Activated naive CD8-positive, alpha-beta T cell treated with anti-CD3 and anti-CD28 coated beads, Interleukin-2, amount 10 ng/mL, durations not matched to agents 7 days and 5 days (primary cell): ENCODE measurements around the gene FHL3. TPM values are rescaled to one million over a fixed set of nuclear protein-coding genes. Genes with fewer than 3 reads are reported as not detected.

Experiments
- ATAC-seq: fragments of 150-1000 bp; cut with Tn5 transposase; one replicate; pipeline ENCODE4 v1.10.0; 2021; ENCODE audit warnings: low read depth, moderate library complexity
- POLR2A ChIA-PET: fragments of 350-600 bp; sonication (Branson Sonifier 250); formaldehyde crosslinking; loops from one replicate; lab custom pipeline; 2021; ENCODE audit warnings: antibody characterized with exemption; lab: Charles Lee
- DNase-seq: peaks from one replicate; pipeline ENCODE4 v3.0.0; 2021
- H3K27ac Mint-ChIP-seq: one replicate; pipeline ENCODE4 v1.8.0; 2022; ENCODE audit warnings: mild to moderate bottlenecking, mixed read lengths
- H3K27me3 Mint-ChIP-seq: one replicate; pipeline ENCODE4 v1.8.0; 2022; ENCODE audit warnings: mild to moderate bottlenecking, moderate library complexity, mixed read lengths
- H3K36me3 Mint-ChIP-seq: one replicate; pipeline ENCODE4 v1.8.0; 2021; ENCODE audit warnings: mild to moderate bottlenecking, mixed read lengths
- H3K4me1 Mint-ChIP-seq: one replicate; pipeline ENCODE4 v1.8.0; 2021; ENCODE audit warnings: mixed read lengths
- H3K4me3 Mint-ChIP-seq: one replicate; pipeline ENCODE4 v1.8.0; 2022; ENCODE audit warnings: mild to moderate bottlenecking, moderate library complexity, mixed read lengths
- H3K9me3 Mint-ChIP-seq: one replicate; pipeline ENCODE4 v1.8.0; 2021; ENCODE audit warnings: mixed read lengths
- total RNA-seq, 2 experiments: library from RNA; stranded (reverse); gene quantifications; one replicate each; pipeline ENCODE4 v1.2.3, GENCODE V29; 2021

The FHL3 gene
- total RNA-seq, 2 experiments from 2014 or later: 14.6 to 14.7 TPM

DNA sequence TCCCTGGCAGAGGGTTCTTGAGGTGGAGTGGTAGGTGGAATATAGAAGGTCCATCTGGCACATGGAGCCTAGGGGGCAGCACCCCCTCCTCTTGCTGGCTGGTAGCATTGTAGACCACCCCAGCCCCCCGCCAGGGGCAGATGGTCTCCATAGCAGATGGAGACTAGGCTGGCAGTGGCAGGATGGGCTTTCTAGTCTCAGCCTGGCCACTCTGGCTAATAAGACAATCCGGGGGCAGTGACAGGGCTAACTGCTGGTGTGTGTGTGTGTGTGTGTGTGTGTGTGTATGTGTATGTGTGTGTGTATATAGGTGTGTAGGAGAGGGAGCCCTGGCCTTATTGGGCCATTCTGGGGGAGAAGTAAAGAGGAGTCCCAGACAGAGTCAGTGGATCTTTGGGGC, 23.4 kb upstream of the FHL3 start:
- no peak for ATAC-seq
- POLR2A ChIA-PET: no interaction called here
- Mint-ChIP-seq H3K27ac (peak overlapping the region; percentile 41), H3K27me3 (no peaks in the 10 kb centered on the region), H3K4me3 (no peak overlapping the region), H3K36me3 (no peaks in the 10 kb centered on the region), H3K4me1 (peaks cover 30% of the 10 kb centered on the region), H3K9me3 (no peaks in the 10 kb centered on the region)
- DNase-seq: no peak

DNA sequence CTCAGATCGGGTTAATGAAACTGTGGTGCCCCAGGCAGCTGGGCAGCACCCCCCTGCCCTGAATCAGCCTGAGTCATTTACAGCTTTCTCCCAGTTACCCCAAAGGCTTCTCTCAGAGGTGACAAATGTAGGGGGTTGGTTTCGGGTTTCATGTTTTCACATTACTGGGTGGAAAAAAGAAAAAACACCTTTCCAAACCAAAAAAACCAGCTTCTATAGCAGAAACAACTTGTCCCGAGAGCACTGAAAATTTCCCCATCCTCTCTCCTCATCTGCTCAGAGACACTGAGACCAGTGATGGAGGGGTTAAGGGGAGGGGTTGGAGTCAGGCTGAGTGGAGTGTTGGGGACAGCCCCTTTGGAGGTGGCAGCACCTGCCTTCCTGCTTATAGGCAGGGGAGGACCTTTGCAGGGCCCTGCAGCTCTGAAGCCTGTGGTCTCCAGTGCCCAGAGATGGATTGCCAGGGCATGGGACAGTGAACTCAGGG, 22.8 kb upstream of the FHL3 start:
- H3K4me1 Mint-ChIP-seq: peaks cover 30% of the 10 kb centered on the region
- ATAC-seq (peak; percentile 54), DNase-seq (no peak)
- no peaks in the 10 kb centered on the region for H3K9me3 Mint-ChIP-seq
- peak overlapping the region; percentile 41 for H3K27ac Mint-ChIP-seq
- no peak overlapping the region for H3K4me3 Mint-ChIP-seq
- POLR2A ChIA-PET: no interaction called here
- no peaks in the 10 kb centered on the region for H3K36me3 Mint-ChIP-seq
- no peaks in the 10 kb centered on the region for H3K27me3 Mint-ChIP-seq

DNA sequence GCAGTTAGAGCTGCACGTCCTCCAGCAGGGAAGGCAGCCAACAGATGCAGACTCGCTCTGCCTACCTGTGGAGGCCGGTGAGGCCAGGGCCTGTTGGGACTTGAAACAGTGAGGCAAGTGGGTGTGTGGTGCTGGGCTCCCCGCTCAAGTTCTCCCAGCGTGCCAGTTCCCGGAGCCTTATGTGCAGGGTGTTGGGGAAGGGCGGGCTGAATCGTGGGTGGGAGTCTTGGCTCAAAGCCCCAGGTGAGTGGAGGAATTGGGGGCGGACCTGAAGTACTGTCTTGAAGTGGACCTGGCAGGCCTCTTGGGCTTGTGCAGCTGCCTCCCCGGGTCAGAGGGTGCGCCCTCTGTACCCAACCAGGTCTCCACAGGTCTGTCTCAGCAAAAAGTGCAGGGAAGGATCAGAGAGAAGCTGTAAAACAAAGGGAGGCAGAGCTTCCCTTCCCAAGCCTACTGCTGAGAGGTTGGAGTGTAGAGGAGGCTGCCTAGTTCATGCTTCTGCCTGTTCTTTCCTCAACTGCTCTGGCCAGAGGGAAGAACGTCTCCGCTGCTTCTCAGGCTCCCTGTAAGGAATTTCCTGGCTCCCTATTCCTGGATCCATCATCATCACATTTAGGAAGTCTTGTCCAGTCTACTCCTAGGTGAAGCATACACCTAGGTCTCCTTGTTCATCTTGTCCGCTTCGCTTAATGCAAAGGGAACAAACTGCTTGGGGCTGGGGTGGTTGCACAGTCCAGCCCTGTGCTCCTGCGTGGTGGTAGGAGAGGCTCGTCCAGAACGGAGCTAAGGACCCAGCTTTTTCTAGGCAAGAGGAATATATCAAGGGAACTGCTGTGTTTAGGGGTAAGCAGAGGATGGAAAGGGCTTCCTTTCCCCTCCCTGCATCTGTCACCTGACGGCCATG, 22.1 kb upstream of the FHL3 start:
- ATAC-seq: no peak
- Mint-ChIP-seq H3K36me3 (peaks cover 5% of the 10 kb centered on the region), H3K4me1 (peaks cover 30% of the 10 kb centered on the region), H3K4me3 (no peak overlapping the region), H3K27me3 (no peaks in the 10 kb centered on the region), H3K9me3 (no peaks in the 10 kb centered on the region), H3K27ac (no peak overlapping the region)
- no peak for DNase-seq
- POLR2A ChIA-PET: no interaction called here

DNA sequence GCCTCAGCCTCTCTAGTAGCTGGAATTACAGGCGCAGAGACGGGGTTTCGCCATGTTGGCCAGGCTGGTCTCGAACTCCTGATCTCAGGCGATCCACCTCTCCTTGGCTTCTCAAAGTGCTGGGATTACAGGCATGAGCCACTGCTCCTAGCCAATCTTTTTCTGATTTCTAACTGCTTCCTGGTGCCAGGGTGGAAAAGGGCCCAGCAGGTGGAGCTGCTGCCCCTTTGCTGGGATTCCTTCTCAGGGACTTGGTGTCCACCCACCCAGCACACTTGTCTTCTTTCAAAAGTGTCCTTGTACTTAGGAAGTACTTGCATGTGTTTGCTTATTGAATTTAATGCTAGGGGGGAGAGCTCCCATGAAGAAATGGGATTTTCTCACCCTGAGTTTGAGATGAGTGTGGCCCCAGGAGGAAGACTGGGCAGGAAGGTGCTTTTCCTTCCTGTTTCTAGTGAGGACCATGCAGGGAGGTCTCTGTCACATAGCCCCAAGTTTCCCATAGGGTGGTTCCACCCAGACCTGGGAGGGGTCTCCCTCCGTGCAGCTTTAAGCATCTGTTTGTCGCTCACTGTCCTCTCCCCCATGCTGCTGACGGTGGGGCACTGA, 21.4 kb upstream of the FHL3 start:
- ATAC-seq (no peak), DNase-seq (no peak)
- no peak overlapping the region for H3K4me3 Mint-ChIP-seq
- no peaks in the 10 kb centered on the region for H3K27me3 Mint-ChIP-seq
- H3K27ac Mint-ChIP-seq: no peak overlapping the region
- peaks cover 30% of the 10 kb centered on the region for H3K4me1 Mint-ChIP-seq
- POLR2A ChIA-PET: interaction anchor here (0.7 kb wide), 1 partner anchor 336 kb away, joined by 3 read pairs; a partner anchor contains a TSS
- H3K9me3 Mint-ChIP-seq: no peaks in the 10 kb centered on the region
- H3K36me3 Mint-ChIP-seq: peaks cover 10% of the 10 kb centered on the region

DNA sequence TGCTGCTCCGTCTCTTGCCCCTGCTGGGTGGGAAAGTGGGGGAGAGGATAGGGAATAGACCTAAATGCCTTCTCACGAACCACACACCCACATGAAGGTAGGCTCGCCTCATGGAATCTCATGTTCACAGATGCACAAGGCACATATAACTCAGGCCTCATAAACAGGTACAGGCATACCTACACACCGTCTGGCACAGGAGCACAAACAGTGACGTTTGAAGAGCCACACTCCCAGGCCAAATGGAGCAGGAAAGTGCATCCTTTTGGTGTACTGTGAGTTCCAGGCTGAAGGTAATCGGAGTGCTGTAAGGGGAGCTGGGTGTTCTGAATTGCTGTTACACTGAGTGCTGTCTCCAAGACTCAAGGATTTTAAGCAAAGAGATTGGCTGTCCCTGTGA, 20.4 kb upstream of the FHL3 start:
- H3K36me3 Mint-ChIP-seq: peaks cover 10% of the 10 kb centered on the region
- no peak for DNase-seq

DNA sequence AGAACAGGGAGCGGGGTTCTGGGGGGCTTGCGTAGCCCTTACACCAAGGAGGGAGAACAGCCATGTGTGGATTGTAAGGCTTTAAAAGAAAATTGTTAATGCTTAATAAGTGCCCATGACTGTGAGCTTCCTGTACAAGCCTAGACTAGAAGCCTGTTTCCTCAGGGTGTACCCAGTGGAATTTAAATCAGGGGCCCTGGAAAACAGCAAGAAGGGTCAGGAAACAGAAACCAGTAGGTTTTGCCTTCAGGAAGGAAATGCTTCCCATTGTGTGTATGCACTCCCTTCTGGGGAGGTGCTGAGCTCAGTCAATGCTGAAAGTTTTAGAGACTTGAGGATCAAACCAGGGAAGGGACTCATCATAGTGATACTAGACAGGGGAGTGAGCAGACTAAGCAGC, 19.9 kb upstream of the FHL3 start:
- Mint-ChIP-seq H3K36me3 (peaks cover 10% of the 10 kb centered on the region), H3K9me3 (no peaks in the 10 kb centered on the region), H3K4me3 (no peak overlapping the region), H3K27me3 (no peaks in the 10 kb centered on the region), H3K4me1 (peaks cover 24% of the 10 kb centered on the region), H3K27ac (no peak overlapping the region)
- DNase-seq: no peak
- POLR2A ChIA-PET: interaction anchor here (0.6 to 1.3 kb wide), 2 partner anchors 14 to 15 kb away, joined by 3 to 7 read pairs; no protein-coding TSS in a partner anchor
- no peak for ATAC-seq

More for the DNA sequence above, 20.4 kb upstream of the FHL3 start:
- Mint-ChIP-seq H3K9me3 (no peaks in the 10 kb centered on the region), H3K4me1 (peaks cover 28% of the 10 kb centered on the region), H3K27me3 (no peaks in the 10 kb centered on the region), H3K4me3 (no peak overlapping the region), H3K27ac (no peak overlapping the region)
- no peak for ATAC-seq
- POLR2A ChIA-PET: interaction anchor here (1.3 kb wide), 1 partner anchor 16 kb away, joined by 3 read pairs; no protein-coding TSS in a partner anchor

DNA sequence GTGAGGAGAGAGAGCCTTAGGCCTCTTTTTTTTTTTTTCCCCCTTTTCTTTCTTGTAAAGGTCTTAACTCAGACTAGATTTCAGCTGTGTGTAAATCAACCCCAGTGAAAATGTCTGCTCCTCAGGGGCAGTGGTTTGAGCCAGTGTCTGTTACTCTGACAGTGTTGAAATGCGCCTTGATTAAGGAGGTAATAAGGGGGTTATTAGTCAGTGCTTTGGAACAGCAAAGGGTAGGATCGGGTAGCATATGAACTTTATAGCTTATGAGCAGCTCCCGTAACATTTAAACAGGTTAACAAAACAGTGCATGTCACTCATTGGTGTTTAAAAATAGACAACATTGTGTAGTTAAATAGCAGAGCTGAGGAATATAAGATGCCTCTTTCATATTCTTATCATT, 17.5 kb upstream of the FHL3 start:
- ATAC-seq (no peak), DNase-seq (no peak)
- no peak overlapping the region for H3K27ac Mint-ChIP-seq
- no peaks in the 10 kb centered on the region for H3K9me3 Mint-ChIP-seq
- POLR2A ChIA-PET: interaction anchor here (0.7 kb wide), 1 partner anchor 85 kb away, joined by 6 read pairs; no protein-coding TSS in a partner anchor
- H3K4me3 Mint-ChIP-seq: no peak overlapping the region
- H3K4me1 Mint-ChIP-seq: peaks cover 7% of the 10 kb centered on the region
- no peaks in the 10 kb centered on the region for H3K27me3 Mint-ChIP-seq
- H3K36me3 Mint-ChIP-seq: peaks cover 15% of the 10 kb centered on the region

DNA sequence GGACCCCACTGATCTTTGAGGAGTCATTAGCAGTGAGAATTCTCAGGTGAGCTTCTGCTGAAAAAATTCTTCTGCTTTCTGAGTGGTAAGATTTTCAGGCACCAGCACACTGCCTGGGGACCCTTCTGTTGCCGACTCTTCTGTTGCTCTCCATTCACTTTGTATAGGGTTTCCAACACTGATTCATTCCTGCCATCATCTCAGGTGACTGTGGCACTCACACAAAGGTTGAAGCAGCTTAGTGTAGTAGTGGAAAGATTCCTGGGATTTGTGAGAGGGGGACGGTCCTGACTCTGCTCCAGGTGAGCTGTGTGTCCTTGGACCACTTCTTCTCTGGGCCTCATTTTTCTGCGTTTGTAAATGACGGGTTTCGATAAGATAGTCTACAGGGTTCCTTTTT, 16.7 kb upstream of the FHL3 start:
- ATAC-seq (no peak), DNase-seq (no peak)
- POLR2A ChIA-PET: no interaction called here
- Mint-ChIP-seq H3K27ac (peak overlapping the region; percentile 60), H3K36me3 (peaks cover 16% of the 10 kb centered on the region), H3K4me1 (peaks cover 6% of the 10 kb centered on the region), H3K9me3 (no peaks in the 10 kb centered on the region), H3K4me3 (no peak overlapping the region), H3K27me3 (no peaks in the 10 kb centered on the region)

DNA sequence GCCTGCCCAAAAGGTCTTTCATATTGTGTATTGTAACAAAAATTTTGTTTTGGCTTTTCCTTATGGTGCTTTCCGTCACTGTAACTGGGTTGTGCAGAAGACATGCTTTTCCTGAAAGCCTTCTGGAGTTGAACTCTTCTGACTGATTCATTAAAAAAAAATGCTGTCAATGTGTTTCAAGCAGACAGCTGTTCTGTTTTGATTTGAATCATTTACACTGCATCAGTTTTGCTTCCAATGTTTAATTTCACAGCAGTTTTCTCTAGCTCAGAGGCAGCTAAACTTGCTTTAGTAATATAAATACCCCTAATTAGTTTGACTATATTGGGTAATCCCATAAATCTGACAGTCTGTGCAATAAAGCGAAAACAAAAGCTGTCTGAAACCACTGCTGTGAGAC, 15.1 kb upstream of the FHL3 start:
- Mint-ChIP-seq H3K9me3 (no peaks in the 10 kb centered on the region), H3K4me1 (peaks cover 6% of the 10 kb centered on the region), H3K36me3 (peaks cover 16% of the 10 kb centered on the region), H3K27ac (no peak overlapping the region), H3K27me3 (no peaks in the 10 kb centered on the region), H3K4me3 (no peak overlapping the region)
- ATAC-seq (no peak), DNase-seq (no peak)
- POLR2A ChIA-PET: no interaction called here

DNA sequence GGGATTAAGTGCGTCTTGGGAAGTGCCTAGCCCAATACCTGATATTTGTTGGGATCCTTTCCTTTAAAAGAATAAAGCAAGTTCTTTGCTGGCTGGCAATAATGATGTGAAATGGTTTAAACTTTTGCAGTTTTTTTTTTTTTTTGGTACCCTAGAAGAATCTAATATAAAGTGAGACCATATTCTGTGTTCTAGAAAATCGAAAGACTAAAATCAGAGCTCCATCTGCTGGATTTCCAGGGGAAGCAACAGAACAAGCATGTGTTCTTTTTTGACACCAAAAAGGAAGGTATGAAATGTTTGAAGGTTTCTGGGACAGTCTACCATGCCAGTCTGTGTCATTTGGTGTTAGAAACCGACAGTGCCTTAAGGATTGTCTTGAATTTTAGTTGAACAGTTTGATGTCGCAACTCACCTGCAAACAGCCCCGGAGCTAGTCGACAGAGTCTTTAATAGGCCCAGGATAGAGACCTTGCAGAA, 13.6 kb upstream of the FHL3 start:
- H3K9me3 Mint-ChIP-seq: no peaks in the 10 kb centered on the region
- peaks cover 14% of the 10 kb centered on the region for H3K4me1 Mint-ChIP-seq
- DNase-seq (no peak), ATAC-seq (peak; percentile 65)
- H3K36me3 Mint-ChIP-seq: peaks cover 16% of the 10 kb centered on the region
- no peaks in the 10 kb centered on the region for H3K27me3 Mint-ChIP-seq
- no peak overlapping the region for H3K4me3 Mint-ChIP-seq
- POLR2A ChIA-PET: interaction anchor here (0.7 kb wide), 1 partner anchor 9 kb away, joined by 3 read pairs; no protein-coding TSS in a partner anchor
- H3K27ac Mint-ChIP-seq: no peak overlapping the region

DNA sequence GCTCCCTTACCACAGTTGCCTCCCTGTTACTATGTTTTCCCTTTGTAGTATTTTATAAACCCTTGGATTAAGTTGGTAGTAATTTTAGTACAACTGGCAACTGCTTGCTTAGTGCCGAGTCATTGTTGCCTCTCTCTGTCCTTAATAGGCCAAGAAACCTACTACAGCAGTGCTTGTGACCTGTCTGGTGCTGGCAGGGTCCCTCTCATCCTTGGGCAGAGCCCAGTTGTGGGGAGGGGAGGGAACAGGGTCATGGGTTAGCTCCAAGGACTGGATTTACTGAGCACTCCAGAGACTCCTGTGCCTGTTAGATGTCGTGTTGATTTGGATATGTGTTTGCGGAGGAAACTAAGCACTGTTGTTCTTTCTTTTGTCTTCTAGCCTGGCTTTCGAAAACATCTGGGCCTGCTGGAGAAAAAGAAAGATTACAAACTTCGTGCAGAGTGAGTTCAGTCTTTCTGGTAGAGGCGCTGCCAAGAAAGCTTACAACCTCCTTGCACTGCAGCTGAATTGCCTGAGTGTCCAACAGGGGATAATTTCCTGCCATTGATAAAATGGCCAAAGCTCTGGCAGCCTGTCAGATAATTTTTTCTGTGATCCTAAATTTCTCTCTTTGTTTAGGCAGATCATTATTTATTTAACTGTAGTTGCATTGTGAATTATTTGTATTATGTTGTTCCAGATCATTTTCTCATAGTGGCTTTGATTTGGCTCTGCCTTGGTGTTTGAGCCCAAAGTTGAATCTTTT, 10.8 kb upstream of the FHL3 start:
- Mint-ChIP-seq H3K27ac (no peak overlapping the region), H3K36me3 (peaks cover 7% of the 10 kb centered on the region), H3K4me3 (no peak overlapping the region), H3K27me3 (no peaks in the 10 kb centered on the region), H3K4me1 (peaks cover 29% of the 10 kb centered on the region), H3K9me3 (no peaks in the 10 kb centered on the region)
- POLR2A ChIA-PET: interaction anchor here (1.3 kb wide), 1 partner anchor 27 kb away, joined by 3 read pairs; the partner anchor contains the start of gene SF3A3
- ATAC-seq: no peak
- DNase-seq: no peak

DNA sequence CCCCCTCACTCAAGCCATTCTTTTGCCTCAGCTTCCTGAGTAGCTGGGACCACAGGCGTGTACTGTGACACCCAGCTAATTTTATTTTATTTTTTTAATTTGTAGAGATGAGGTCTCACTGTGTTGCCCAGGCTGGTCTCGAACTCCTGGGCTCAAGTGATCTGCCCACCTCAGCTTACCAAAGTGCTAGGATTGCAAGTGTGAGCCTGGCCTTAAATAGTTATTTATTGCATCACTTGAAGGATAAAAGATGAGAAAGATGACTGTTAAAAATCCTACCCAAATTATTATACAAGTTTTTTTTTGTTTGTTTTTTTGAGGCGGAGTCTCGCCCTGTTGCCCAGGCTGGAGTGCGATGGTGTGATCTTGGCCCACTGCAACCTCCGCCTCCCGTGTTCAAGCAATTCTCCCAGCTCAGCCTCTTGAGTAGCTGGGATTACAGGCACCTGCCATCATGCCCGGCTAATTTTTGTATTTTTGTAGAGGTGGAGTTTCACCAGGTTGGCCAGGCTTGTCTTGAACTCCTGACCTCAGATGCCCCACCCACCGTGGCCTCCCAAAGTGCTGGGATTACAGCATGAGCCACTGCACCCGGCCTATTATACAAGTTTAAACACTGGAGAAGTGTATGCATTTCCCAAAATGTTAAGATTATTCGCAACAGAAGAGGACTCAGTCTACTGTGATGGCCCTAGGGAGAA, 9.6 kb upstream of the FHL3 start:
- H3K27ac Mint-ChIP-seq: no peak overlapping the region
- peaks cover 34% of the 10 kb centered on the region for H3K4me1 Mint-ChIP-seq
- peaks cover 7% of the 10 kb centered on the region for H3K36me3 Mint-ChIP-seq
- no peaks in the 10 kb centered on the region for H3K9me3 Mint-ChIP-seq
- no peak for ATAC-seq
- H3K4me3 Mint-ChIP-seq: no peak overlapping the region
- POLR2A ChIA-PET: interaction anchor here (0.6 to 1.3 kb wide), 2 partner anchors 25 to 962 kb away, joined by 3 read pairs; partner anchors contain the start of gene SF3A3
- no peaks in the 10 kb centered on the region for H3K27me3 Mint-ChIP-seq
- no peak for DNase-seq
